GM19193 (cell line): ENCODE measurements around the gene MTHFSD.

Source experiments
- POLR2A ChIP-seq: IDR thresholded peaks from 4 replicates; pipeline ENCODE4 v1.6.1; 2011; ENCODE audit not compliant: insufficient read depth, insufficient read length; ENCODE audit errors: extremely low read depth

The MTHFSD gene

GRCh38 chr16:86492961-86493629 is 61.9 kb downstream of the MTHFSD start:
- TF ChIP-seq POLR2A: no peak

- TF ChIP-seq POLR2A: no peak
Observed at GRCh38 chr16:86492267-86492960, 62.6 kb downstream of the MTHFSD start.

DNA sequence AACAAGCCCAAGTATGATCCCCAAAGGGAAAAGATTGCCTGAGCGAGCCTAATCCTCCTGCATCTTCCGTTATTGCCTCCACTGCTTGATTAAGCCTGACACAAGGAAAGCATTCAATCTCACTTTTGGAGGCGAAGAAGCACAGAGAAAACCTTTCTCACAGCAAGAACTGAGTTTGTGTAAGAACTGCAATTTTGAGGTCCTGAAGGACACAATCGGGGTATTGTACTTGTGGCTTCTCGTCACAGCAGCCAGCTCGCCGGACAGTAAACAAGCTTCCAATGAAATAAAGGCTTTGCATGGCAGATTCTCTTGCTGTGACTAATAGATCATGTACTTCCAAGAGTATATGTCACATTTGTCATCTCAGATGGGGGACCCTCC is 63.4 kb downstream of the MTHFSD start:
- no peak for TF ChIP-seq POLR2A

- no peak for TF ChIP-seq POLR2A
Observed at GRCh38 chr16:86490859-86491639, 64.0 kb downstream of the MTHFSD start.

GRCh38 chr16:86485746-86486145 is 69.3 kb downstream of the MTHFSD start:
- TF ChIP-seq POLR2A: no peak

GRCh38 chr16:86484240-86484639 is 70.8 kb downstream of the MTHFSD start:
- no peak for TF ChIP-seq POLR2A

- no peak for TF ChIP-seq POLR2A
Observed at GRCh38 chr16:86481607-86482006, 73.4 kb downstream of the MTHFSD start.

- TF ChIP-seq POLR2A: no peak
Observed at GRCh38 chr16:86480444-86480843, 74.6 kb downstream of the MTHFSD start.
